HUES64 (cell line): ENCODE results near the gene KIF1B. TPM values are rescaled to one million over a fixed set of nuclear protein-coding genes. Genes with fewer than 3 reads are reported as not detected.

Source experiments
- H3K27ac ChIP-seq: 2 replicates; pipeline ENCODE4 v1.7.0; 2013; ENCODE audit warnings: low read depth, low read length, inconsistent platforms
- H3K27me3 ChIP-seq: 2 replicates; pipeline ENCODE4 v1.6.1; 2013; ENCODE audit warnings: mild to moderate bottlenecking, low read length; ENCODE audit not compliant: insufficient read depth
- H3K36me3 ChIP-seq: 2 replicates; pipeline ENCODE4 v1.6.1; 2013; ENCODE audit warnings: mild to moderate bottlenecking, low read length; ENCODE audit not compliant: insufficient read depth
- H3K4me1 ChIP-seq: 2 replicates; pipeline ENCODE4 v1.6.1; 2013; ENCODE audit warnings: mild to moderate bottlenecking, low read length, moderate library complexity; ENCODE audit not compliant: insufficient read depth
- H3K4me3 ChIP-seq: 2 replicates; pipeline ENCODE4 v1.5.1; 2013; ENCODE audit warnings: mild to moderate bottlenecking, low read length, moderate library complexity
- H3K9ac ChIP-seq: 2 replicates; pipeline ENCODE4 v1.6.1; 2013; ENCODE audit warnings: mild to moderate bottlenecking, low read depth, low read length
- H3K9me3 ChIP-seq: 2 replicates; pipeline ENCODE4 v1.6.1; 2013; ENCODE audit warnings: low read depth, low read length; ENCODE audit not compliant: insufficient read depth
- WGBS: fragments of 150-250, 120-280 bp; methylation state at CpG from one replicate; pipeline ENCODE4 v1.1.7; 2013; ENCODE audit warnings: missing lambda C conversion rate; 5-methylcytosine and 5-hydroxymethylcytosine counted together
- polyA plus RNA-seq, 2 experiments: library from polyadenylated mRNA; stranded (reverse); fragments of 50-300 nt; gene quantifications; one replicate each; pipeline ENCODE4 v1.2.3, GENCODE V29; 2013

The KIF1B gene, protein sequence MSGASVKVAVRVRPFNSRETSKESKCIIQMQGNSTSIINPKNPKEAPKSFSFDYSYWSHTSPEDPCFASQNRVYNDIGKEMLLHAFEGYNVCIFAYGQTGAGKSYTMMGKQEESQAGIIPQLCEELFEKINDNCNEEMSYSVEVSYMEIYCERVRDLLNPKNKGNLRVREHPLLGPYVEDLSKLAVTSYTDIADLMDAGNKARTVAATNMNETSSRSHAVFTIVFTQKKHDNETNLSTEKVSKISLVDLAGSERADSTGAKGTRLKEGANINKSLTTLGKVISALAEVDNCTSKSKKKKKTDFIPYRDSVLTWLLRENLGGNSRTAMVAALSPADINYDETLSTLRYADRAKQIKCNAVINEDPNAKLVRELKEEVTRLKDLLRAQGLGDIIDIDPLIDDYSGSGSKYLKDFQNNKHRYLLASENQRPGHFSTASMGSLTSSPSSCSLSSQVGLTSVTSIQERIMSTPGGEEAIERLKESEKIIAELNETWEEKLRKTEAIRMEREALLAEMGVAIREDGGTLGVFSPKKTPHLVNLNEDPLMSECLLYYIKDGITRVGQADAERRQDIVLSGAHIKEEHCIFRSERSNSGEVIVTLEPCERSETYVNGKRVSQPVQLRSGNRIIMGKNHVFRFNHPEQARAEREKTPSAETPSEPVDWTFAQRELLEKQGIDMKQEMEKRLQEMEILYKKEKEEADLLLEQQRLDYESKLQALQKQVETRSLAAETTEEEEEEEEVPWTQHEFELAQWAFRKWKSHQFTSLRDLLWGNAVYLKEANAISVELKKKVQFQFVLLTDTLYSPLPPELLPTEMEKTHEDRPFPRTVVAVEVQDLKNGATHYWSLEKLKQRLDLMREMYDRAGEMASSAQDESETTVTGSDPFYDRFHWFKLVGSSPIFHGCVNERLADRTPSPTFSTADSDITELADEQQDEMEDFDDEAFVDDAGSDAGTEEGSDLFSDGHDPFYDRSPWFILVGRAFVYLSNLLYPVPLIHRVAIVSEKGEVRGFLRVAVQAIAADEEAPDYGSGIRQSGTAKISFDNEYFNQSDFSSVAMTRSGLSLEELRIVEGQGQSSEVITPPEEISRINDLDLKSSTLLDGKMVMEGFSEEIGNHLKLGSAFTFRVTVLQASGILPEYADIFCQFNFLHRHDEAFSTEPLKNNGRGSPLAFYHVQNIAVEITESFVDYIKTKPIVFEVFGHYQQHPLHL (N-terminal part only)
- 33.9 TPM for polyA plus RNA-seq (2013, experiment 1 of 2)
- 41.7 TPM for polyA plus RNA-seq (2013, experiment 2 of 2)

- H3K4me1 ChIP-seq, result peaks cover 20% of the 10 kb centered on the region
- H3K4me3 ChIP-seq, result peak within 1 kb of the TSS; percentile 98
- H3K27me3 ChIP-seq, result no peaks in the 10 kb centered on the region
- WGBS, result under 1% methylated on average over 107 of the region's 107 CpGs
- H3K27ac ChIP-seq, result peak within 1 kb of the TSS; percentile 80
- peak within 1 kb of the TSS; percentile 96 for H3K9ac ChIP-seq
- no peaks in the 10 kb centered on the region for H3K36me3 ChIP-seq
- no peaks in the 10 kb centered on the region for H3K9me3 ChIP-seq
Measured at GRCh38 chr1:10209905-10210810, at the start of gene KIF1B. Gene KIF1B, plus strand, starts transcription at chr1:10210570. Its CDS starts 21,759 bp downstream, at chr1:10232329.

- 95% methylated on average over 12 of the region's 12 CpGs for WGBS
- H3K4me3 ChIP-seq, result no peak overlapping the region
- H3K27ac ChIP-seq, result no peak overlapping the region
- H3K27me3 ChIP-seq, result no peaks in the 10 kb centered on the region
- no peak overlapping the region for H3K9ac ChIP-seq
- H3K36me3 ChIP-seq, result peaks cover 65% of the 10 kb centered on the region
- no peaks in the 10 kb centered on the region for H3K9me3 ChIP-seq
- H3K4me1 ChIP-seq, result no peaks in the 10 kb centered on the region
Measured at GRCh38 chr1:10160907-10161490, 49.4 kb upstream of the KIF1B start.

GRCh38 chr1:10161541-10162290 lies 48.7 kb upstream of the KIF1B start:
- WGBS, result 96% methylated on average over 17 of the region's 17 CpGs
- no peak overlapping the region for H3K9ac ChIP-seq
- H3K27me3 ChIP-seq, result no peaks in the 10 kb centered on the region
- no peak overlapping the region for H3K4me3 ChIP-seq
- no peaks in the 10 kb centered on the region for H3K4me1 ChIP-seq
- no peak overlapping the region for H3K27ac ChIP-seq
- peaks cover 64% of the 10 kb centered on the region for H3K36me3 ChIP-seq
- no peaks in the 10 kb centered on the region for H3K9me3 ChIP-seq

GRCh38 chr1:10168912-10169514 lies 41.4 kb upstream of the KIF1B start:
- no peaks in the 10 kb centered on the region for H3K4me1 ChIP-seq
- no peaks in the 10 kb centered on the region for H3K27me3 ChIP-seq
- H3K9ac ChIP-seq, result no peak overlapping the region
- H3K4me3 ChIP-seq, result no peak overlapping the region
- no peak overlapping the region for H3K27ac ChIP-seq
- H3K36me3 ChIP-seq, result peaks cover 78% of the 10 kb centered on the region
- no peaks in the 10 kb centered on the region for H3K9me3 ChIP-seq
- whole genome bisulfite sequencing, result 93% methylated on average over 7 of the region's 7 CpGs

DNA sequence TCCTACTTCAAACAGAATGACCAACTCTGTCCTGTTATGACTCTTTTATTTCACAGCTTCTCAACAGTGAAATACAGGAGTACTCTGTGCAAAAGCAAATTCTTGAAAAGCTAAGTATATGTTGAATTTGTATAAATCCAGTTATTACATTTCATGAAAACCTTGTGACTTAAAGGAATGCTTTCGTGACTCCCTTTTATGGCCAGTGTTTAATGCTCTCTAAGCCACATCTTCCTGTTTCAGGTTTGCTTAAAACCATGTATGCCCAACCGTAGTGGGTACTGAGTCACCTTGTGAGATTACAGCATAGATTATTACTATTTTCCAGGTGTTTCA lies 40.2 kb upstream of the KIF1B start:
- no peaks in the 10 kb centered on the region for H3K27me3 ChIP-seq
- no peak overlapping the region for H3K9ac ChIP-seq
- no peaks in the 10 kb centered on the region for H3K9me3 ChIP-seq
- no peaks in the 10 kb centered on the region for H3K4me1 ChIP-seq
- 93% methylated on average over 2 of the region's 2 CpGs for WGBS
- no peak overlapping the region for H3K4me3 ChIP-seq
- peaks cover 70% of the 10 kb centered on the region for H3K36me3 ChIP-seq
- no peak overlapping the region for H3K27ac ChIP-seq

DNA sequence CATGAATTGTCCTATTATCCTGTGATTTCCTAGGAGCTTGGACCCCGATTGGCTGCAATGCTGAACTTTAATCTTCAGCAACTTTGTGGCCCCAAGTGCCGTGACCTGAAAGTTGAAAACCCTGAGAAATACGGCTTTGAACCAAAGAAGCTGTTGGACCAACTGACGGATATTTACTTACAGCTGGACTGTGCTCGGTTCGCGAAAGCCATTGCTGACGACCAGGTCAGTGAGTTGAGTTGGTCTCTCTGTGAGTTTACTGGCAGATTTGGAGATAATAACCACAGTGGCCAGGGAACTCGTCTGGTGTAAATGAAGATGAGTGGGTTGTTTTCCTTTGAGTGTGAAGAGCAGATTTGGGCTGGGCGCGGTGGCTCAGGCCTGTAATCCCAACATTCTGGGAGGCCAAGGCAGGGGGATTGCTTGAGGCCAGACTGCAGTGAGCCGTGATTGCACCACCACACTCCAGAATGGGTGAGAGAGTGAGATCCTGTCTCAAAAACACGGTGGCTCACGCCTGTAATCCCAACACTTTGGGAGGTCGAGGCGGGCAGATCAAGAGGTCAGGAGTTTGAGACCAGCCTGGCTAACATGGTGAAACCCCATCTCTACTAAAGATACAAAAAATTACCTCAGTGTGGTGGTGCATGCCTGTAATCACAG lies 39.1 kb upstream of the KIF1B start:
- no peaks in the 10 kb centered on the region for H3K27me3 ChIP-seq
- no peak overlapping the region for H3K9ac ChIP-seq
- H3K27ac ChIP-seq, result no peak overlapping the region
- H3K4me1 ChIP-seq, result no peaks in the 10 kb centered on the region
- H3K36me3 ChIP-seq, result peaks cover 66% of the 10 kb centered on the region
- no peak overlapping the region for H3K4me3 ChIP-seq
- 97% methylated on average over 16 of the region's 16 CpGs for WGBS
- H3K9me3 ChIP-seq, result no peaks in the 10 kb centered on the region; the same call in 1 of the 2 replicates

GRCh38 chr1:10171995-10172669 lies 38.2 kb upstream of the KIF1B start:
- Histone ChIP-seq H3K36me3 (peaks cover 62% of the 10 kb centered on the region), H3K4me3 (no peak overlapping the region), H3K27me3 (no peaks in the 10 kb centered on the region), H3K9me3 (no peaks in the 10 kb centered on the region; the same call in 1 of the 2 replicates), H3K9ac (no peak overlapping the region), H3K4me1 (no peaks in the 10 kb centered on the region), H3K27ac (no peak overlapping the region)
- 95% methylated on average over 8 of the region's 8 CpGs for WGBS

GRCh38 chr1:10173582-10173981 lies 36.8 kb upstream of the KIF1B start:
- Histone ChIP-seq H3K27ac (no peak overlapping the region), H3K27me3 (no peaks in the 10 kb centered on the region), H3K9me3 (no peaks in the 10 kb centered on the region; the same call in 1 of the 2 replicates), H3K36me3 (peaks cover 53% of the 10 kb centered on the region), H3K4me1 (peaks cover 11% of the 10 kb centered on the region), H3K9ac (no peak overlapping the region), H3K4me3 (no peak overlapping the region)
- 97% methylated on average over 10 of the region's 10 CpGs for WGBS
